ENCODE measurements around the gene NFATC2.

The NFATC2 gene

DNA sequence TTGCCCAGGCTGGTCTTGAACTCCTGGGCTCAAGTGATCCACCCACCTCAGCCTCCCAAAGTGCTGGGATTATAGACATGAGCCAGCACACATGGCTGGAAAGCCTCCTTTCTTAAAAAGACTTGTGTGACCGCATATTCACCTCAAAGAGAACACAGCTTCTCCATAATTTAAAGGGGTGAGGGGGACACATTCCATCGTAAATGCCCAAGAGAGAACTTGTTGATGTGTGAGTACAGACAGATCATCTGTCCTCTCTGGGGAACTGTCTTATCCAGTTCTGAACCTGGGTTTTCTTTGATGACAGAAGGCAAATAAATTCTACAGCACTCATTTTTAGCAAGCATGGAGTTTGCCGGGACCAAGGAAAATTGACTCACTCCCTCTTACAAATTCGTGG lies 47.2 kb downstream of the NFATC2 start:
- no peaks in the 10 kb centered on the region for H3K27me3 ChIP-seq (replicated peaks)
- H3K27ac ChIP-seq: no peak overlapping the region
- TF ChIP-seq, protein P1, sequence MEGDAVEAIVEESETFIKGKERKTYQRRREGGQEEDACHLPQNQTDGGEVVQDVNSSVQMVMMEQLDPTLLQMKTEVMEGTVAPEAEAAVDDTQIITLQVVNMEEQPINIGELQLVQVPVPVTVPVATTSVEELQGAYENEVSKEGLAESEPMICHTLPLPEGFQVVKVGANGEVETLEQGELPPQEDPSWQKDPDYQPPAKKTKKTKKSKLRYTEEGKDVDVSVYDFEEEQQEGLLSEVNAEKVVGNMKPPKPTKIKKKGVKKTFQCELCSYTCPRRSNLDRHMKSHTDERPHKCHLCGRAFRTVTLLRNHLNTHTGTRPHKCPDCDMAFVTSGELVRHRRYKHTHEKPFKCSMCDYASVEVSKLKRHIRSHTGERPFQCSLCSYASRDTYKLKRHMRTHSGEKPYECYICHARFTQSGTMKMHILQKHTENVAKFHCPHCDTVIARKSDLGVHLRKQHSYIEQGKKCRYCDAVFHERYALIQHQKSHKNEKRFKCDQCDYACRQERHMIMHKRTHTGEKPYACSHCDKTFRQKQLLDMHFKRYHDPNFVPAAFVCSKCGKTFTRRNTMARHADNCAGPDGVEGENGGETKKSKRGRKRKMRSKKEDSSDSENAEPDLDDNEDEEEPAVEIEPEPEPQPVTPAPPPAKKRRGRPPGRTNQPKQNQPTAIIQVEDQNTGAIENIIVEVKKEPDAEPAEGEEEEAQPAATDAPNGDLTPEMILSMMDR (IDR thresholded peaks at IDR 0.05; ENCODE audit: low read depth, low read length, missing control alignments): no peak
- no peak overlapping the region for H3K4me3 ChIP-seq (ENCODE audit: low read depth, low read length)
- H3K36me3 ChIP-seq (replicated peaks): no peaks in the 10 kb centered on the region
- DNase-seq: no peak
- in situ Hi-C loops (cut with HindIII; ENCODE audit: low pct_ligation_motif_present, low sequenced_read_pairs): no loop called here

DNA sequence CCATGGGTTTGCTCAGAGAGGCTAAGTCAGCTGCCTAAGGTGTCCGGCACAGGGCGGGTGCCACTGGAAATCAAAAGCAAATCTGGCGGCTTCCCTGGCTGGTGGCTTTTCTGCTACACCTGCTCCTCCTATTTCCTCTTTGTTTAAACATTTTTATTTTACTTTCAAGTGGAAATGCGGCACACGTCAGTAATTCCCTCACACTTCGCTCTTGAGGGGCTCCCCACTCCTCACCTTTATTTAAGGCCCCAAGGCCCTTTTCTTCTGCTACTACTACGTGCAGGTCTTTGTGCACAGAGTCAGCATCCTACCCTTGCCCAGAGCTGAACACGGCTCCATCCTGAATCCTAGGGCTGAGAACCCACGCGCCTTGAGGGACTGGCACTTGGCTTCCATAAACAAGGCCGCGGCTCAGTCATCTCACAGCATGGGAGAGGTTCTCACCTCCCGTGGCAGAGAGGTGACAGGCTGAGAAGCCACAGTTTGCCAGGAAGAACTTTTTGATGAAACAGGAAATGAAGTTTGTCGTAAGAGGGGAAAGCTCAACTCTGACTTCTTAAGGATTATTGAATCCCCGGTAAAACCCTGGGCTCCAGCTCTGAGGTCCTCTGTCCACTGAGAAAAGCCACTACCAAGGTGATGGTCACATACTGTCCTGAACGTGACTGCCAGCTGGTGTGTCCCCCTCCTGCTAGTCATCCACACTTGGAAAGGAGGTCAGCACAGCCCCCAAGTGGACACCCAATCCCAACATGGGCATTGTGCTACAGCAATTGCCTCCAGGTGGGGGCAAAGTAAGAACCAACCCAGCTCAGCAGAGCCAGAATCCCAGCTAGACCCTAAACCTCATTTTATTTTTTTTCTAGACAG lies 48.0 kb downstream of the NFATC2 start:
- Histone ChIP-seq H3K27me3 (replicated peaks) (no peaks in the 10 kb centered on the region), H3K36me3 (replicated peaks) (no peaks in the 10 kb centered on the region), H3K27ac (no peak overlapping the region), H3K4me3 (ENCODE audit: low read depth, low read length) (no peak overlapping the region)
- no peak for DNase-seq
- TF ChIP-seq, protein P1 (IDR thresholded peaks at IDR 0.05; ENCODE audit: low read depth, low read length, missing control alignments): no peak
- in situ Hi-C loops (cut with HindIII; ENCODE audit: low pct_ligation_motif_present, low sequenced_read_pairs): no loop called here

DNA sequence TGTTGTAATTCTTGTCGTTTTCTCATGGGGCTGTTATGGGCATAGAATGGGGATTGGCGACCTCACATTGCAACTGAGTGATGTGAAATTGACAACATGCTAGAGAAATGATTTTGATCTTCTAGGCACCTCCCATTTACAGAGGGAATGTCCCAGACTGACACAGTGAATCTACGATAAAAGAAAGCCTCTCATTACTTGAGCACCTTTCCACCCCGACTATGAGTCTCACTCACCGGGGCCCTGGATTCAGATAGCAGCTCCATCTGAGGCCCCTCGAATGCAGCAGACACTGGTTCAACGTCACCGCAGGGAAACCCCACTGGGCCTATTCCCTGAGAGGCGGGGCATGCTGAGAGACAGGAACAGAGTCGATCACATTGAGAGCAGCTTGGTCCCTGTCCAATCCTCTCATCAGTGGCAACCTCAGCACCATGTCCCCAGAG lies 49.1 kb downstream of the NFATC2 start:
- in situ Hi-C loops (cut with HindIII; ENCODE audit: low pct_ligation_motif_present, low sequenced_read_pairs): no loop called here
- DNase-seq: no peak
- TF ChIP-seq, protein P1 (IDR thresholded peaks at IDR 0.05; ENCODE audit: low read depth, low read length, missing control alignments): no peak
- Histone ChIP-seq H3K36me3 (replicated peaks) (no peaks in the 10 kb centered on the region), H3K4me3 (ENCODE audit: low read depth, low read length) (no peak overlapping the region), H3K27ac (no peak overlapping the region), H3K27me3 (replicated peaks) (no peaks in the 10 kb centered on the region)

DNA sequence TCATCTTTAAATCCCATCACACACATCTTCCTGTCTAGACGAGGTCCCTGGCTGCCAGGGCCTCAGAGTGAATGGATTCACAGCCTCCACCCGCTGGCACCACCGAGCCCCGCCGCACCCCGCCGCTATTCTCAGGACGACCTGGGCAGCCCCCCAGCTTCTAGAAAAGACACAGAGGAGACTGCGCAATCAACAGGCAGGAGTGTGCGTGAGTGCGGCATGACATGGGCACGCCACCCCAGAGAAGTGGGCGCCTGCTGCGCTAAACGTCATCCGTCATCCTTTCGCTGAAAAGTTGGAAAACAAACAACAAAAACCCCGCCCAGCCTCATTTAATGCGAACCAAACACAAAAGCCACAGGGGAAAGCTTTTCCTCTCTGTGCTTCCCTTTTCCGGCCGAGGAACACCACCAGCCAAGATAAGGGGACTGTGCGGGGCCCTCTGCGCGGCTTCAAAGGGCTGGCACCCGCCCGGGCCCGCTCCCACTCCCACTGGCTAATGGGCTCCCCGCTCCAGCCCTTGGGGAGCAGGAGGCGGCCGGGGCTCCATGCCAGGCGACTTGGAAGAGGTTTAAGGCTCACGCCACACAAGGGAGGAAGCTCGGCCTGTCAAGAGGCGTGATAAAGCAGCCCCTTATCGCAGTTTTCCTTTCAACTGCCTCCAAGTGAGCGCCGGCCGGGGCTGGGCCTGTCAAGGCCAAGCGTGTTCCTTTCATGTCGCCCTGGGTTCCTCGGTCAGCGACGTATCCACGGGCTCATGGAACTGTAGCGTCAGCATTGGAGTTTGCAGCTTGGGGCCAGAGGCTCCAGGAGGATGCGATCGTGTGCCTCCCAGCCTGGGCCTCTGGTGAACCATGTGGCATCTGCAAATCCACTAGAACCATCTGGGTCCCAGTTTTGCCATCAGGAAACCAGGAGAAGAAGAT lies 50.1 kb downstream of the NFATC2 start:
- H3K4me3 ChIP-seq (ENCODE audit: low read depth, low read length): no peak overlapping the region
- in situ Hi-C loops (cut with HindIII; ENCODE audit: low pct_ligation_motif_present, low sequenced_read_pairs): no loop called here
- no peak overlapping the region for H3K27ac ChIP-seq
- TF ChIP-seq, protein P1 (IDR thresholded peaks at IDR 0.05; ENCODE audit: low read depth, low read length, missing control alignments): no peak
- no peak for DNase-seq
- H3K36me3 ChIP-seq (replicated peaks): no peaks in the 10 kb centered on the region
- no peaks in the 10 kb centered on the region for H3K27me3 ChIP-seq (replicated peaks)

DNA sequence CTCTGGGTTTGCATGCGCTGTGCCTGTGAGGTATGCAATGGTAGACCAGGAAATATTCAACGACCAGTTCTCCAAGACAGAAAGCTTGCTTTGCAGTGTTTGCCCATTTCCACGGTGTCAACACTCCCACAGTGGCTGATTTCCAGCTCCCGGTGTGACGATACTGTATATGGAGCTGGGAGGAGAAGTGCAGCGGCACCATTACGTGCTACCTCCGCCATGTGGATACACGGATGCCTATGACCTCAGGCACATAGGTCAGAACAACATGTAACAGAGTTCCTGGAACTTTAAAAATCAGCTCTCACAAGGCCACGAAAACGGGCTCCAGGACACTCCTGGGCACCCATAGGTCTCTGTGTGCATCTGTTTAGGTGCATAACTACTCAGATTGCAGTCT lies 51.1 kb downstream of the NFATC2 start:
- Histone ChIP-seq H3K27ac (no peak overlapping the region), H3K27me3 (replicated peaks) (no peaks in the 10 kb centered on the region), H3K4me3 (ENCODE audit: low read depth, low read length) (no peak overlapping the region), H3K36me3 (replicated peaks) (no peaks in the 10 kb centered on the region)
- in situ Hi-C loops (cut with HindIII; ENCODE audit: low pct_ligation_motif_present, low sequenced_read_pairs): no loop called here
- DNase-seq: no peak
- TF ChIP-seq, protein P1 (IDR thresholded peaks at IDR 0.05; ENCODE audit: low read depth, low read length, missing control alignments): no peak
